ENCODE data around the gene RASGRF2.

The RASGRF2 gene

DNA sequence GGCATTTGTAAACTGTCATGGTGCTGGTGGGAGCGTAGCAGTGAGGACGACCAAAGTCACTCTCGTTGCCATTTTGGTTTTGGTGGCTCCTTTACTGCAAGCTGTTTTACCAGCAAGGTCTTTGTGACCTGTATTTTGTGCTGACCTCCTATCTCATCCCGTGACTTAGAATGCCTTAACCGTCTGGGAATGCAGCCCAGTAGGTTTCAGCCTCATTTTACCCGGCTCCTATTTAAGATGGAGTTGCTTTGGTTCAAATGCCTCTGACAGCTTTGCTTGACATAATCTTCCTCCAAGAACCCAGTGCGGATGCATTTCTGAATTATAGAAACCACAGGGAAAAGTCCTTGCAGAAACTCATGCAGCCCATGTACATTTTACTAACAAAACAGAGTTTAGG, 3.9 kb upstream of the RASGRF2 start:
- DNase-seq, result no peak

DNA sequence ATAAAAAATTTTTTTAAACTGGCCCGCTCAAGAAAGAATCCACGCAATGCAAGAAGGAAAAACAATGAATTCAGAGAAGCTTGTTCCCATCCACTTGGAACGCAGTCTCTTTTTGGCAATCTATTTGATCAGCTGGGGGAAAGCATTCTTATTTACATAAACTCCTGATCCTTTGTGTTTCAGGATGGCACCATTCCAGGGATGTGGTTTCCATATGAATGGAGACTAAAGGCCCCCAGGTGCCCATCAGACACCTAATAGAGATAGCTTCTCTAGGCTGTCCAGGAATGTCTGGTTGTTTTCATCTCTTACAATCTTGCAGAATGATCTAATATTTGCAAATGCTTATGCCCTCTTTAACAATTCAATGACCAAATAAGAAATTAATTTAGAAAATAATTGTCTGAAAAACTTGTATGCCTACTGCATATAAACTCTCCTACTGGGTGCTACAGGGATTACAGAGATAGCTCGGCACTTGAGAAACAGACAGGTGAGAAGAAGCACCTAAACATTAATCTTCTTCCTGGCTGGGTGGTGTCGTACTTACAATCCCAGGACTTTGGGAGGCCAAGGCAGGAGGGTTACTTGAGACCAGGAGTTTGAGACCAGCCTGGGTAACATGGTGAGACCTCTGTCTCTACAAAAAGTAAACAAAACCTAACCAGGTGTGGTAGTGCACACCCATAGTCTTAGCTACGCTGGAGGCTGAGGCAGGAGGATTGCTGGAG, 3.0 kb upstream of the RASGRF2 start:
- no peak for DNase-seq

DNA sequence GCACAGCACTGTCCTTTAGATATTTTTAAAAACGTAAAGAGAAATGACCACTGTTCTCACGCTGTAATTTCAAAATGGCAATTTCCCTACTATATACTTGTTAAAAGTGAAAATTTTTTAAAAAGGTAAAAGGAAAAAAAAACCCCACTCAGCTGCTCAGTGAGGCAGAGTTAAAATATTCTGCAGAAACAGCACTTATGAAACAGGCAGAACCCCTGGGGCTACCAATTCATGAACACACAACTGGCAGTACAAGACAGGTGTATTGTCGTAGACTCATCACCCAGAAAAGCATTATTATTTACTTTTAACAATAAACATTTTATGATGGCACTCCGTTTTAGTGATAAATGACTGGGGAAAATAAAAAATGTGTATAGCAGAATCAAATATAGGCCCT, 1.5 kb upstream of the RASGRF2 start:
- no peak for DNase-seq

DNA sequence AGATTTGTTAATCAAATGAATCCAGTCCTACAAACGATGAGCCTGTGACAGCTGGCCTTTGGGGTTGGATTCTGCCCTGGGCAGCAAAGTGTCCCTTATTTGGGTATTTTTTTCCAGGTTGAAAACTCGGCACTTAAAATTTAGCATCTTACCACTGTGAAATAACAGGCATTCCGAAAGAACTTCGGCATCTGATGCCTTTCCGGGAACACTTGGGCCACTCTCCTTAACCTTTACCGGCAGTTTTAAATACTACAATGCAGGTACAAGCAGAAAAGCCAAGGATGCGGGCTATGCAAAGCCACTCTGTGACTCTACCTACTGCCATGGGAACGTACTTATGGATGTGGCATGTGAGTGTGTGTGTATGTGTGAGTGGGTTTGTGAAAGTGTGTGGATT, 1.0 kb upstream of the RASGRF2 start:
- DNase-seq, result no peak

DNA sequence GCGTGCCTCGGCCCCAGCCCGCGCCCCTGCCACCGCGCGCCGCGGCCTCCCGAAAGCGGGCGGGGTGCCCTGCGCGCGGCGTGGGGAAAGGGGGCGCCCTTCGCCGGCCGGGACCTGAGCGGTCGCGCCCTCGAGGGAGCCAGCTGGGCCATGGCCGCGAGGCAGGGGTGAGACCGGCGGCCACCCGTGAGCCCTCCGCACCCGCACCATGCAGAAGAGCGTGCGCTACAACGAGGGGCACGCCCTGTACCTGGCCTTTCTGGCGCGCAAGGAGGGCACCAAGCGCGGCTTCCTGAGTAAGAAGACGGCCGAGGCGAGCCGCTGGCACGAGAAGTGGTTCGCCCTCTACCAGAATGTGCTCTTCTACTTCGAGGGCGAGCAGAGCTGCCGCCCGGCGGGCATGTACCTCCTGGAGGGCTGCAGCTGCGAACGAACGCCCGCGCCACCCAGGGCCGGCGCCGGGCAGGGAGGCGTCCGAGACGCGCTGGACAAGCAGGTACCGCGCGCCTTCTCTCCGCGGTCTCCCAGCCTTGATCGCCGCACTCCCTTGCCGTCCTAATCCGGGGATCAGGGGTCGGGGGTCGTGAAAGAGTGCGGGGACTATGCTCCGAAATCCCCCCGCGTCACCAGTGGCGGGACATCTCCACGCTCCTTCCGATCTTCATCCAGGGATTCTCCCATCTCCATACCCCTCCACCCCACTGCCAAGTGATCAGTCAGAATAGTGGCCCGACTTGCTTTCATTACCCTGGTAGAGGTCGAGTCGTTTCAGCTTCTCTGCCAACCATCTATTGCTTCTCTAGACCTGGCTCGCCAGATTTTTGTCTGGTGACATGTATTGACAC, 590 bp downstream of the RASGRF2 start:
- DNase-seq, result peak; percentile 45

DNA sequence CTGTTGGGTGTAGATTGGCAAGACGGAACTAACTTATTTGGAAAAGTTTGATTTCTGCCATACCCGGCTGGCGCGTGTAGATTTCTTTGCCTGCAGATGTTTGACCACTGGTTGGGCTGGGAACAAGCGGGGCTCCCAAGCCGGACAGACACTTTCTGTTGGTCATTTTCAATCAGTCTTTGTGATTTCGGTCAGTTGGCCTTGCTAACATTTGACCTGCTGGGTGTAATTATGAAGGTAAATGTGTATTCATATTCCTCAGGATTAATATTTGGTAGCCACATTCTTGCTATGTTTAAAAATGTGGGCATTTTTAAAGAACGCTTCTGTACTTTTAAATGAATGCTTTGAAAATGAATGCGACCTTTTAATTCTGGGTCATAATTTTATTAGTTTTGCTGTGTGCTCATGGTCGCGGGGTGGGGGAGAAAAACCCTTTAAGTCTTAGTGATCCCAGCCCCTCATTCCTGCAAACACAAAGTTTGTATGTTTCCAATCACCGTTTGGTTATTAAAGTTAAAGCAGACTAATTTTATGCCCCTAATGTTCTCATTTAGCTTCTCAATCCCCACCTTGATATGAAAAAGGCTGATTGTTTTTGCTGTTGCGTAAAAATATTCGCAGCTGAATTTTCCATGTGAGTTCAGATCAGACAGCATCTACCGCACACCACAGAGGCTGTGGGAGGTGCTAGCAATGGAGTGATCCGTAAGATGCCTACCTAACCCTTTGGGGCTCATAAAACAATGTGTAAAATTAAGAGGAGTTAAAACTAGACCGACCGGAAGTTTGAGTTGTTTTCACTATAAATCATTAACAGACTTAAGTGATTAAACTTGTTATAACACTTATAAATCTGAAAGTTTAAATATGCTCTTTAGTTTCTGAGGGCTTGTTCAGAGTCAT, 1.5 kb downstream of the RASGRF2 start:
- peak; percentile 56 for DNase-seq

DNA sequence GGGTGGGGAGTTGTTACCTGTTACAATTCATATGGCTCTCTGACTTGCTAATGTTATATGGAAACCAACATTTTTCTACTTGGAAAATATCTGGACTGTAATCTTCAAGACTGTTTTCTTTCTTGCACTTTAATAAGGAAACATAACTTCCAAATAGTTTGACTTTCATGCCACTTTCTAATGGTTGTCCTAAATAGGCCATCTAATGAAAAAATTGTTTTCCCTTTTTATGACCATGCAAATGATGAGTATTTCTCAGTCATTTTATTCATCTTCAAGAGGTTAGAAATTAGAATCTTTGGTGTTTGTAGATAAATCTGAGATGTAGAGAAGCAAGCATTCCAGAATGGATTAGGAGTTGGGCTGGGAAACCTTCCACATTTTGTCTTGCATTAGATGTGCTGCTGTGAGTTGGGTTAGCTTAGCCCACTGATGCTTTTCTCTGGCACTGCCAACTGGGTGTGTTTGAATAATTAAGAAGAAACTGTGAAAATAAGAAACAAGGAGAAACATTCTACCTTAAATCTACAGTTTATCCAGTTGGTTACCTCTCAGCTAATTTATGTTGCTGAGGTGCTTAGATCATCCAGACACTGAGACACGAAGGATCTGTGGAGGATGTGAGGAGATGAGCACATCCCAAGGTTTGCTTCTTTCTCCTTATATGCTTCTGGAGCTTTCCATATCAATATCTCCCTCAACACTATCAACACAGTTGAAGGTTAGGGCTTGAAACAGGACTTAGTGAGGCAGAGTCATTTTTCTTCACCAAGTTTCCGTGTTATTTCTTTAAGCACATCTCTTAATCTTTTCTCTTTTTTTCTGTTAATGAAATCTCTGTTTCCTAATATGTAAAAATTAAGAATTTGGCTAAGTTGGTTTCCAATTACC, 2.7 kb downstream of the RASGRF2 start:
- DNase-seq, result no peak

DNA sequence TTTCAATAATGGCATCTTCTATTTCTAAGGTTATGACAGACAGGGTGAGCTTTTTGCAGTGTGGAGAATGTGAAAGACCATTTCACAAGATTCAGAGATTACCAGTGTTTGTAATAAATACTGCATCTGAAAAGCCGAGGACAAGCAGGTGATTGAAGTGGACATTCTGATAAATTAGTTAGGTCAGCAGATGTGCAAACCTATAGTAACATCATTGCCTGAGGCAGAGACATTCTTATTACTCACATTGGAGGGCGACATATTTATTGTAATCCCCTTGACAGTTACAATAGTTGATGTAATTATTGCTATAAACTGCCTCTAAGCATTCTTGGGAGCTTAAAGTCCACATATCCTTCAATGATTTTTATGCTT, 3.3 kb downstream of the RASGRF2 start:
- DNase-seq, result no peak

DNA sequence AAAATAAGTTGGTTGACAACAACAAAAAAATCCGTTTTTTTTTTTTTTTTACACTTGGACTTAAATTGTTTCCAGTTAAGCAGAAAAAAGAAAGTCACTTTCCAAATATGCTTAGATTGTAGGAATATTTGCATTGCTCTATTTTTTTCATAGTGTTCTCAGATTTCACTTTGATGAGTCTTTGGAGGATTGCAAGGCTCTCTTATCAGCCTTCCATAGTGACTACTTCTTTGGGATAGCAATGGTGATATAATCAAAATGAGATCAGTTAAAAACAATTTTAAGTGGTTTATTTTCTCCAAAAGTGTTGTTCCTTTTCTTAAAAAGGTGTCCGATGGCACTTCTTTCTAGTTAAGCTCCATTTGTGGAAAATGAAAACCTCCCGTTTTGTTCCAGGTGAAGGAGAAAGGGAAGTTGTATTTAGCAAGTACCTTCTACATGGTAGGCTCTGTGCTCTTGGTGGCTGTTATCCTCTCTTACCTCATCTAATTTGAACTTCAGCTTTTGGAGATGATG, 3.9 kb downstream of the RASGRF2 start:
- DNase-seq, result no peak

DNA sequence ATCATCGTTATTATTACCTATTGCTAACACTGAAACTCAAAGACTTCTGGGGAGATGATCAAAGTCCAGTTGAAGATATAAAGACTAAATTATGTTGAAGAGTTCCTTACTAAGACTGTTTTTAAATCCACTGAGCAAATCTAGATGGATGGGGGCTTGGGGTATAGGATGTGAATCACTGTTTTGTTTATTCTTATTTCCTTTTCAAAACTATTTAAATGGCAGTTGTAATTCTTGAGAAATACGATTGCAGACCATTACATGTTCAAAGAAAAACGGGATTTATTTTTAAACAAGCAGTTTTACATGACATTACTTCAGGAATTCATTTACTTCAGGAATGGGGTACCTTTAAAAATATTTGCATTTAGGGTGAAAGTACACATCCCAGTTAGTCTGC, 4.3 kb downstream of the RASGRF2 start:
- DNase-seq, result no peak

DNA sequence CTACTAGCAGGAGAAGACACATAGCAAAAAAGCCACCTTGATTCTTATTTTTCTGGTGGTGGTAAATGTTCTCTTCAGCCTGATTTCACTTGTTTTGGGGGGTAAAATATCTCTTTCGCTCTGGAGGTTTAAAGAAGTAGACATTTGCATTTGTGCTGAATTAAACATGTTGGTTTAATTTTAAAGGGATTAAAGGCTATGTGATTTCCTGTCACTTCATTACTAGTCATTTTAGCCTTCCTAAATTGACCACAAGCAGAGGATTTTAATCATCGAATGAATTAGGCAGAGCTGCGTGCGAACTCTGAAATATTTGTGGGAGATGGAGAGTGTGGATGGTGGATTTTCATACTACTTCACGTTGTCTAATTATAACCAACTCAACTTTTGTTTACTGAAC, 4.8 kb downstream of the RASGRF2 start:
- no peak for DNase-seq

DNA sequence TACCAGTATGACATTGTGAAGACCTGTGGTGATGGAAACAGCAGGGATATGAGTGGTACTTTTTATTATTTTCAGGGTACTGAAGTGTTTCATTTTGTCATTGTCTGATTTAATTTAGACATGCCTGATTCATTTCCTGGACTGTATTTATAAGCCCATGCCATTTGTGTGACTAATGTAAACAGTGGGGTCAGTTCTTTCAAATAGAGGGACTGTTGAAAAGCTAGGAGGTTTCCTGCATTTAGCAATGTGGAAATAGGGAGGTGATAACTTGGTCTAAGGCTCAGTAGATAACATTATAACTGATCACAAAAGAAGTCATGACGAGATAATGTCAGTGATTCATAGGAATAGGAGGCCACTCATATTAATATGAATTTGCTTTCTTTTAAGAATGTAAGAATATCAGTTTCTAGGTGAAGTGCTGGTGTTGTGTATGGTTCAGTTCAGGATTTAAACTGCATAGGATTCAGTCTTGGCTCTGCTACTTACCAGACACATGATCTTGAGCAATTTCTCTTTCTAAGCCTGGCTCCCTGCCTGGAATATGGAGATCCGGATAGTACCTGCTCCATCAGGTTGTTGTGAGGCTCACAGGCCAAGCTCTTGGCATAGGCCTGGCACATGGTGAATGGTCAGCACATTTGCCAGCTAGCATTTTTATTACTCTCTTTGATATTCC, 7.5 kb downstream of the RASGRF2 start:
- DNase-seq, result no peak

DNA sequence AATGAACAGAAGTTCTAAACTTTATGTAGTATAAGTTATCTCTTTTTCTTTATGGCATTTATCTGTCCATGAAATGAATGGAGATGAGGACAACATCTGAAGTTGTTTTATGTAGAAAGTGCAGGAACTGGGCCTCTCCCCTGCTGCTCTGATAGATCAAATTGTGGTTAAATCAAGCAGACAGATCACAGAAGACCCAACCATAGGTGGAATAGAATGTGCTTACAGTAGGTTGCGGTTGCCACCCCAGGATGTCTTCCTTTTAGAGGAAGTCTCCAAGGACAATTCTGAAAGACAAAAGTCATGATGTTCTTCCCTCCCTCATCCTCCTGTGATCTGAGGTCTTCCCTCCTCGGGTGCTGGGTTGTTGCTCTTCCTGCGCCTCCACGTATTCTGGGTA, 12.9 kb downstream of the RASGRF2 start:
- DNase-seq, result peak; percentile 23

DNA sequence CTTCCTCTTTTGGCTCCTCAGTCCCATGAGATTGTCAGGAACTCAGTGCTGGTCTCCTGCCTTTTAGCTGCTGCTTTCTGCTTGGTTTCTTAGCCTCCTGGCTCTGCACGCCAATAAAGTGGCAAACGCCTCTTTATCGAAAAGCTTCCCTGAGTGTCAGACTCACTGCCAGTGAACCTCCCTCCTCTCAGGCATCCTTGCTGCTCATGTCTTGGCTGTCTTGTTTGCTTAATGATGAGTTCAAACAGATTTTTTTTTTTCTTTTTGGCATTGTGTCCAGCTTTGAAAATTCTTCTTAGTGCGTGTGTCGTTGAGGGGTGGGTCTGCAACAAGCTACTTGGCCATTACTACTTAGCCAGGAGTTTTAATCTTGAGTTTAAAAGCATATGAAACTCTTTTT, 14.9 kb downstream of the RASGRF2 start:
- DNase-seq, result no peak

DNA sequence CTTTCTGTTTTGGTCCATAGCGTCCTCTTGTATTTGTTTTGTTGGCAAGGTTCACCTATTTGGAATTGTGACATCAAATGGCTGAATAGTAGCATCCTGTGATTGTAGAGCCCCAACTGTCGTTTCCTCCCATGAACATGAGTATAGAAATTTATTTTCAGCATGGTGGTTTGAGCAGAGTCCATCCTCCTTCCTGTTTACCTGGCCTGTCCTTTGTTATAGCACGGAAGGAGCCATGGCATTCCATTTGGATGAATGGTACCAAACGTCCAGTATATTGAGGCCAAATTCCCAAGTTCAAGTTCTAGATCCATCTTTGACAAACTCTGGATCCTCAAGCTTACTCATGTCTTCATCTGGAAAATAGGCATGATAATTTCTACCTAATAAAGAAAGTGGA, 16.8 kb downstream of the RASGRF2 start:
- no peak for DNase-seq

DNA sequence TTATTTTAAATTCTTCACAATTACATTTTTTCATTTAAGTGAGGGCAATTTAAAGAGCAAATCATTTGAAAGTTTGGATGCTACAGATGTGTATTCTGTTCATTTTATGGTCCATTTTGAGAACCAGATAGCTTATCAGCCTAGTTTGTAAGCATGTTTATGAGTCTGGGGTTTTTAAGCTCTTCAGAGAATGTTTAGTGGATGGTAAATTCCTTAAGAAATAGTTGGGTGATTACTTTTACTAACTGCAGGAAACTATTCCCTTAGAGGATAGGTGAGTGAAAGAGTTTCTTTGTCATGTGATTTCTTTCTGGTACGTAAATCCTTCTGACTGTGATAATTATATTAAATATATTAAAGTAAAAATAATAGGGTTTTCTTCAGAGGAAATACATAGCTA, 17.6 kb downstream of the RASGRF2 start:
- no peak for DNase-seq

DNA sequence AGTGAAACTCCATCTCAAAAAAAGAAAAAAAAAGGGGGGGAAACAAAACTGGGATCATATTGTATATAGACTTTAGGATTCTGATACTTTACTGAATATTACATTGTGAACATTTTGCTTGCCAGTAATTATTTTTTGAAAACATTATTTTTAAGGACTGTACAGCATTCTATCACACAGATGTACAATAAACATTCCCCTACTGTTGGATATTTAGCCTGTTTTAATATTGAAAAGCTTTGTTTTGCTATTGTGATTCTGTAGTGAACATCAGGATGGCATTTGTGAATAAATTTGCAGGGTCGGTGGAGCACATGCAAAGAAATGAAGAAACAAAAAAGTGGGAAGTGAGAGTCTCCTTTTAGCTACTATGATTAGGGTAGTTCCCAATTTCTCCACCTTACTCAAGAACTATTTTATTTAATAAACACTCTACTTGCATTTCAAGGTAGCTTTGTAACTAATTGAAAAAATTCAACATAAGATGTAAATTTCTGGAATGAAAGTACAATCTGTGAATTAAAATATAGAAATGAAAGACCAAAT, 18.7 kb downstream of the RASGRF2 start:
- DNase-seq, result no peak

DNA sequence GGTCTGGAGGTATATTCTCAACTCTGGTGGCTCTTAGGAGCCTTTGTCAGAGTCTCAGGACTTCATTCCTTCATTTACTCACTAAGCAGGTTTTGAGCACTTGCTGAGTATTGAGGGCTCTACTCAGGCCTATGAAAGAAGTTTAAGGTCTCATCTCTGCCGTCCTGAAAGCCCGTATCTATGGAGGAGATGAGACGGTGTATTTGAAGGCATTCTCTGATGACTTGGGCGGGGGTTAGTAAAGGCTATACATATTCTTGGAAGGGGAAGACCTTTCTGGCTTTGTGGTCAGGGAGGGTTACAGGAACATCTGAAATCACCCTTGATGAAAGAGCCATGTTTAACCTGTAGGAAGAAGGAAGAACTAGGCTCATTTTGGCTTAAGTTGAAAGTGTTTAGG, 21.9 kb downstream of the RASGRF2 start:
- DNase-seq, result no peak

DNA sequence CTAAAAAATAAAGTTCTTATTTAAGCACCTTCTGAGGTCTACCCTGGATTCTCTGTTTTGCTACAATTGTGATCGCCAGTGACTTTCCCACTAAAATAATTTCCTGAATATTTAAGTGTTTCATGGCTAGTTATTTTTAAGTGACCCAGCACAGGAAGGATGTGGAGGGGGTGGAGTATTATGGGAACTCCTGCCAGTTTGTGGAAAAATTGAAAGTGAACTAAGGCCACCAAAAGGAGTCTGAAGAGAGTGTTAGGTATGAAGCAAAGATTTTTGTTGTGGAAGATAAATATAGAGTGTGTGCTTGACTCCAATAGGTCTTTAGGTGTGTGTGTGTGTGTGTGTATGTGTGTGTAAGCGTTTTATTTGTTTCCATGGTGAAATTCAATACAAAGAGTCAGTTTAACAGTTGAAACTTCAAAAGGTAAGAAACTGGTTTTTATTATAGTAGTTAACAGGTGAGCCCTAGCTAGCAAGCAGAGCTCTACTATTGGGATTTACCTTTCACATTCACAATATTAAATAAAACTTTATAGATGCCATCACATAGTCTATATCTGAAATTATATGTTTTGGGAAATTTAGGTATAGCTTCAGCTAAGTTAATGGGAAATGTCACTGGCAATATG, 25.6 kb downstream of the RASGRF2 start:
- DNase-seq, result no peak

DNA sequence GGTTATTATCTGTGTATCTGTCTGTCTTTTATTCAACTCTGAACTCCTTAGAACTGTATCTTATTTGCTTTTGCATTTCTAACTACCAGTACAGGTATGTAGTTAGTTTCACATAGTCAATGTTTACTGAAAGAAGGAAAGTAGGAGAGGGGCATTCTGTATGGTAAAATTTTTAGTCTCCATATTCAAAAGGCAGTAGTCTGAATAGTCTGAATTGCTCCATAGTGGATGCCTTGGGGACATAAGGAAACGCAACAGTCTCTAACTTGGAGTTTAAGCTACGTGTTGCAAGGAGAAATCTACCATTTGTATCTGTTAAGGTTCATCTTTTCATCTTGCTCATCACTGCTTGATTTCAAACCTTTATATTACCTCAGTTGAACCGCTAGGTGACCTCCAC, 26.2 kb downstream of the RASGRF2 start:
- no peak for DNase-seq
